ENCODE results near the gene CSKMT.

DNA sequence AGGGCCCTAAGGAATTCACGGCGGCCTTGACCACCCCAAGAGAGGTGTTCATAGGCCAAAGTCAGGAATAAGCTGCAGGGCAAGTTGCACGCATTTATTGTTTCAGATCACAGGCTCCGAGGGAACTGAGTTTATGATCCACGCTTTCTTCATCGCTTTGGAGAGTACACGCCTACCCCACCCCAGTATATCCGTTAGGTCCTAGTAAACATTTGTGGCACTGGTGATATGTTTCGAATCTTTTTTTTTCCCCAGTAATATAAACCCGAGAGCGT lies 19.5 kb upstream of the CSKMT start:
- TF ChIP-seq, protein P1, sequence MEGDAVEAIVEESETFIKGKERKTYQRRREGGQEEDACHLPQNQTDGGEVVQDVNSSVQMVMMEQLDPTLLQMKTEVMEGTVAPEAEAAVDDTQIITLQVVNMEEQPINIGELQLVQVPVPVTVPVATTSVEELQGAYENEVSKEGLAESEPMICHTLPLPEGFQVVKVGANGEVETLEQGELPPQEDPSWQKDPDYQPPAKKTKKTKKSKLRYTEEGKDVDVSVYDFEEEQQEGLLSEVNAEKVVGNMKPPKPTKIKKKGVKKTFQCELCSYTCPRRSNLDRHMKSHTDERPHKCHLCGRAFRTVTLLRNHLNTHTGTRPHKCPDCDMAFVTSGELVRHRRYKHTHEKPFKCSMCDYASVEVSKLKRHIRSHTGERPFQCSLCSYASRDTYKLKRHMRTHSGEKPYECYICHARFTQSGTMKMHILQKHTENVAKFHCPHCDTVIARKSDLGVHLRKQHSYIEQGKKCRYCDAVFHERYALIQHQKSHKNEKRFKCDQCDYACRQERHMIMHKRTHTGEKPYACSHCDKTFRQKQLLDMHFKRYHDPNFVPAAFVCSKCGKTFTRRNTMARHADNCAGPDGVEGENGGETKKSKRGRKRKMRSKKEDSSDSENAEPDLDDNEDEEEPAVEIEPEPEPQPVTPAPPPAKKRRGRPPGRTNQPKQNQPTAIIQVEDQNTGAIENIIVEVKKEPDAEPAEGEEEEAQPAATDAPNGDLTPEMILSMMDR (IDR thresholded peaks at IDR 0.05) = no peak
- no peak for TF ChIP-seq POLR2A (IDR thresholded peaks at IDR 0.05)
